ENCODE results near the gene POLR1A.

Gene POLR1A

GRCh38 chr2:86124683-86125082 is 19.0 kb upstream of the POLR1A start:
- no peak for DNase-seq (ENCODE audit: low read depth)
- H3K4me3 ChIP-seq (ENCODE audit: low read depth, low read length) = no peak overlapping the region
- TF ChIP-seq CTCF (IDR thresholded peaks at IDR 0.05; ENCODE audit: insufficient read depth, low read depth, low read length, missing control alignments) = no peak

- DNase-seq (ENCODE audit: low read depth) = no peak
- no peak overlapping the region for H3K4me3 ChIP-seq (ENCODE audit: low read depth, low read length)
- no peak for TF ChIP-seq CTCF (IDR thresholded peaks at IDR 0.05; ENCODE audit: insufficient read depth, low read depth, low read length, missing control alignments)
Observed at GRCh38 chr2:86123328-86123925, 17.7 kb upstream of the POLR1A start.

GRCh38 chr2:86118130-86118529 is 12.4 kb upstream of the POLR1A start:
- no peak for TF ChIP-seq CTCF (IDR thresholded peaks at IDR 0.05; ENCODE audit: insufficient read depth, low read depth, low read length, missing control alignments)
- DNase-seq (ENCODE audit: low read depth) = no peak
- no peak overlapping the region for H3K4me3 ChIP-seq (ENCODE audit: low read depth, low read length)

GRCh38 chr2:86107031-86107430 is 1.3 kb upstream of the POLR1A start:
- no peak for TF ChIP-seq CTCF (IDR thresholded peaks at IDR 0.05; ENCODE audit: insufficient read depth, low read depth, low read length, missing control alignments)

GRCh38 chr2:86105969-86106945 is 571 bp upstream of the POLR1A start, which contains the start of gene PTCD3:
TSS of gene PTCD3 (plus strand) at chr2:86106235. CDS start at chr2:86106248, 13 bp downstream.
- DNase-seq (ENCODE audit: low read depth) = peak; percentile 96
- TF ChIP-seq CTCF (IDR thresholded peaks at IDR 0.05; ENCODE audit: insufficient read depth, low read depth, low read length, missing control alignments) = no peak
- H3K4me3 ChIP-seq (ENCODE audit: low read depth, low read length) = peak within 1 kb of the TSS; percentile 65

More at GRCh38 chr2:86107031-86107430, 1.3 kb upstream of the POLR1A start:
- H3K4me3 ChIP-seq (ENCODE audit: low read depth, low read length) = peak overlapping the region; percentile 65
- peak; percentile 46 for DNase-seq (ENCODE audit: low read depth)

- DNase-seq (ENCODE audit: low read depth) = no peak
- TF ChIP-seq CTCF (IDR thresholded peaks at IDR 0.05; ENCODE audit: insufficient read depth, low read depth, low read length, missing control alignments) = no peak
- no peak overlapping the region for H3K4me3 ChIP-seq (ENCODE audit: low read depth, low read length)
Observed at GRCh38 chr2:86102157-86102556, 3.5 kb downstream of the POLR1A start.
